Activated B cell treated with CpG ODN at 0.5 μM for 24 hours (primary cell): Measurements from ENCODE around the gene BLM. TPM values are rescaled to one million over a fixed set of nuclear protein-coding genes. Genes with fewer than 3 reads are reported as not detected.
A peak's percentile ranks its signal among the peaks of the same experiment; 100 is the strongest.
"Not testable (repeated sequence)": the region's sequence is repeated elsewhere in the genome, so short reads cannot be mapped to it uniquely, and the experiment has no call there.

Experiments
- ATAC-seq: fragments of 200-7000 bp; cut with Tn5 transposase; one replicate; pipeline ENCODE4 v1.10.0; 2021; ENCODE audit warnings: low read depth, mild to moderate bottlenecking, moderate library complexity
- CTCF ChIA-PET: fragments of 350-600 bp; sonication (Branson Sonifier 250); formaldehyde crosslinking; loops from one replicate; lab custom pipeline; 2021; ENCODE audit warnings: antibody characterized with exemption; lab: Charles Lee
- POLR2A ChIA-PET: fragments of 350-600 bp; sonication (Branson Sonifier 250); formaldehyde crosslinking; loops from one replicate; lab custom pipeline; 2021; ENCODE audit warnings: antibody characterized with exemption; lab: Charles Lee
- DNase-seq: peaks from one replicate; pipeline ENCODE4 v3.0.0; 2022
- H3K27ac Mint-ChIP-seq: one replicate; pipeline ENCODE4 v1.8.0; 2020; ENCODE audit warnings: mixed read lengths
- H3K27me3 Mint-ChIP-seq: one replicate; pipeline ENCODE4 v1.8.0; 2021; ENCODE audit warnings: mixed read lengths
- H3K36me3 Mint-ChIP-seq: one replicate; pipeline ENCODE4 v1.8.0; 2021; ENCODE audit warnings: low read depth, mixed read lengths
- H3K4me1 Mint-ChIP-seq: one replicate; pipeline ENCODE4 v1.8.0; 2021; ENCODE audit warnings: mixed read lengths
- H3K4me3 Mint-ChIP-seq: one replicate; pipeline ENCODE4 v1.8.0; 2020; ENCODE audit warnings: mild to moderate bottlenecking, mixed read lengths
- H3K9me3 Mint-ChIP-seq: one replicate; pipeline ENCODE4 v1.8.0; 2020; ENCODE audit warnings: mixed read lengths
- CTCF ChIP-seq: fragments of 200-600 bp; IDR thresholded peaks from one replicate; pipeline ENCODE4 v1.8.0; 2022; ENCODE audit warnings: antibody characterized with exemption, mild to moderate bottlenecking
- intact Hi-C: fragments of 100-400 bp; cut with micrococcal nuclease; formaldehyde crosslinking; loops from one replicate; pipeline ENCODE4 v1.15.1; 2024
- total RNA-seq: library from RNA; stranded (reverse); gene quantifications from 2 replicates; pipeline ENCODE4 v1.2.3, GENCODE V29; 2022

BLM gene
- total RNA-seq, 1 donor from 2014 or later = 23.4 TPM

- peak; percentile 94 for ATAC-seq
- CTCF ChIA-PET = interaction anchor here (1.5 kb wide), 1 partner anchor 40 kb away, joined by 6 read pairs; no protein-coding TSS in a partner anchor
- POLR2A ChIA-PET = interaction anchor here (0.6 to 2.7 kb wide), 15 partner anchors 8 to 644 kb away, joined by 3 to 10 read pairs (median 4); partner anchors contain the start of genes BLM and SEMA4B
- intact Hi-C loops = loop anchor here (1.0 to 2.0 kb wide), 2 partner anchors 8 to 25 kb away; no protein-coding TSS in a partner anchor
- peak; percentile 49 for DNase-seq
- Mint-ChIP-seq H3K9me3 (no peaks in the 10 kb centered on the region), H3K27ac (peak overlapping the region; percentile 71), H3K4me3 (peak overlapping the region; percentile 19), H3K36me3 (no peaks in the 10 kb centered on the region), H3K4me1 (peaks cover 25% of the 10 kb centered on the region), H3K27me3 (no peaks in the 10 kb centered on the region)
- no peak for TF ChIP-seq CTCF
Observed at GRCh38 chr15:90845201-90845949, 128.2 kb downstream of the BLM start.

GRCh38 chr15:90849424-90849823 is 132.3 kb downstream of the BLM start:
- H3K9me3 Mint-ChIP-seq, ATAC-seq, H3K4me3 Mint-ChIP-seq, H3K27me3 Mint-ChIP-seq, DNase-seq, CTCF ChIA-PET, H3K36me3 Mint-ChIP-seq, H3K27ac Mint-ChIP-seq, intact Hi-C loops: not testable (repeated sequence)
- peaks cover 54% of the 10 kb centered on the region for H3K4me1 Mint-ChIP-seq
- POLR2A ChIA-PET = interaction anchor here (1.1 to 1.8 kb wide), 3 partner anchors 11 to 133 kb away, joined by 3 to 4 read pairs (median 4); partner anchors contain the start of genes BLM and HDDC3

- no peak for TF ChIP-seq CTCF
- CTCF ChIA-PET = interaction anchor here (1.7 kb wide), 1 partner anchor 34 kb away, joined by 8 read pairs; no protein-coding TSS in a partner anchor
Observed at GRCh38 chr15:90851114-90851513, 134.0 kb downstream of the BLM start.

GRCh38 chr15:90851940-90852339 is 134.8 kb downstream of the BLM start:
- Mint-ChIP-seq H3K27ac (peak overlapping the region; percentile 90), H3K27me3 (no peaks in the 10 kb centered on the region), H3K4me1 (peaks cover 61% of the 10 kb centered on the region), H3K36me3 (no peaks in the 10 kb centered on the region), H3K9me3 (no peaks in the 10 kb centered on the region), H3K4me3 (peak overlapping the region; percentile 53)
- DNase-seq (no peak), ATAC-seq (no peak)
- TF ChIP-seq CTCF = no peak
- POLR2A ChIA-PET = interaction anchor here (0.6 to 3.7 kb wide), 15 partner anchors 12 to 447 kb away, joined by 3 to 35 read pairs (median 4); partner anchors contain the start of gene FES
- intact Hi-C loops = loop anchor here (1.0 to 5.0 kb wide), 3 partner anchors 13 to 35 kb away; no protein-coding TSS in a partner anchor
- CTCF ChIA-PET = interaction anchor here (0.8 to 1.7 kb wide), 3 partner anchors 19 to 34 kb away, joined by 3 to 8 read pairs (median 3); no protein-coding TSS in a partner anchor

More at GRCh38 chr15:90851114-90851513, 134.0 kb downstream of the BLM start:
- Mint-ChIP-seq H3K4me1 (peaks cover 57% of the 10 kb centered on the region), H3K9me3 (no peaks in the 10 kb centered on the region), H3K36me3 (no peaks in the 10 kb centered on the region), H3K4me3 (peak overlapping the region; percentile 53), H3K27ac (no peak overlapping the region), H3K27me3 (no peaks in the 10 kb centered on the region)
- DNase-seq (no peak), ATAC-seq (no peak)
- POLR2A ChIA-PET = interaction anchor here (0.5 to 3.7 kb wide), 10 partner anchors 12 to 81 kb away, joined by 3 to 35 read pairs (median 4); partner anchors contain the start of genes FES and HDDC3
- intact Hi-C loops = loop anchor here (5.0 kb wide), 1 partner anchor 36 kb away; no protein-coding TSS in a partner anchor

- Mint-ChIP-seq H3K27me3 (no peaks in the 10 kb centered on the region), H3K27ac (no peak overlapping the region), H3K4me1 (peaks cover 77% of the 10 kb centered on the region), H3K4me3 (no peak overlapping the region), H3K36me3 (no peaks in the 10 kb centered on the region), H3K9me3 (no peaks in the 10 kb centered on the region)
- TF ChIP-seq CTCF = no peak
- ATAC-seq = no peak
- intact Hi-C loops = no loop called here
- DNase-seq = no peak
- ChIA-PET POLR2A (interaction anchor here (0.6 to 1.8 kb wide), 9 partner anchors 10 to 467 kb away, joined by 3 to 21 read pairs (median 5); partner anchors contain the start of gene IQGAP1), CTCF (no interaction called here)
Observed at GRCh38 chr15:90855139-90855538, 138.0 kb downstream of the BLM start.
